Chondrocyte (in vitro differentiated cells): ENCODE data around the gene ITPK1. TPM values are rescaled to one million over a fixed set of nuclear protein-coding genes. Genes with fewer than 3 reads are reported as not detected.

Experiments used
- DNase-seq: peaks from one replicate; pipeline ENCODE4 v3.0.0; 2021; ENCODE audit warnings: mixed read lengths, low spot score
- H3K27ac Mint-ChIP-seq: one replicate; pipeline ENCODE4 v1.8.0; 2021; ENCODE audit warnings: mild to moderate bottlenecking, moderate library complexity, mixed read lengths; ENCODE audit not compliant: unreplicated experiment
- H3K27me3 Mint-ChIP-seq: 2 replicates; pipeline ENCODE4 v1.8.0; 2021; ENCODE audit warnings: low read depth, mixed read lengths
- H3K36me3 Mint-ChIP-seq: 2 replicates; pipeline ENCODE4 v1.8.0; 2021; ENCODE audit warnings: low read depth, mixed read lengths
- H3K4me1 Mint-ChIP-seq: 2 replicates; pipeline ENCODE4 v1.8.0; 2021; ENCODE audit warnings: low read depth, mild to moderate bottlenecking, mixed read lengths
- H3K4me3 Mint-ChIP-seq: one replicate; pipeline ENCODE4 v1.8.0; 2021; ENCODE audit warnings: mild to moderate bottlenecking, moderate library complexity, mixed read lengths; ENCODE audit not compliant: unreplicated experiment
- H3K9me3 Mint-ChIP-seq: 2 replicates; pipeline ENCODE4 v1.8.0; 2021; ENCODE audit warnings: low read depth, mixed read lengths
- CTCF ChIP-seq: fragments of 200-600 bp; sonication (generic); IDR thresholded peaks from 2 replicates; pipeline ENCODE4 v1.5.0; 2021; ENCODE audit warnings: antibody characterized with exemption, mild to moderate bottlenecking, moderate library complexity
- total RNA-seq: library from RNA; stranded (reverse); gene quantifications from 3 replicates; pipeline ENCODE4 v1.2.1, GENCODE V29; 2021

ITPK1 gene
- total RNA-seq, 1 donor from 2014 or later: 27.7 TPM

- no peak overlapping the region for H3K27ac Mint-ChIP-seq
- no peak overlapping the region for H3K4me3 Mint-ChIP-seq
- H3K27me3 Mint-ChIP-seq: no peaks in the 10 kb centered on the region
- no peak for TF ChIP-seq CTCF
- DNase-seq: no peak
- H3K36me3 Mint-ChIP-seq: no peaks in the 10 kb centered on the region
- peaks cover 23% of the 10 kb centered on the region for H3K4me1 Mint-ChIP-seq
- no peaks in the 10 kb centered on the region for H3K9me3 Mint-ChIP-seq
Observed at GRCh38 chr14:93090826-93091555, 24.7 kb downstream of the ITPK1 start.

GRCh38 chr14:93089521-93090269 lies 26.0 kb downstream of the ITPK1 start:
- no peaks in the 10 kb centered on the region for H3K9me3 Mint-ChIP-seq
- TF ChIP-seq CTCF: no peak
- no peak for DNase-seq
- H3K36me3 Mint-ChIP-seq: no peaks in the 10 kb centered on the region
- H3K27me3 Mint-ChIP-seq: no peaks in the 10 kb centered on the region
- H3K4me1 Mint-ChIP-seq: peaks cover 25% of the 10 kb centered on the region
- H3K27ac Mint-ChIP-seq: no peak overlapping the region
- H3K4me3 Mint-ChIP-seq: no peak overlapping the region

- no peak for TF ChIP-seq CTCF
- Mint-ChIP-seq H3K36me3 (no peaks in the 10 kb centered on the region), H3K27me3 (no peaks in the 10 kb centered on the region), H3K4me1 (peaks cover 25% of the 10 kb centered on the region), H3K27ac (no peak overlapping the region), H3K9me3 (no peaks in the 10 kb centered on the region), H3K4me3 (no peak overlapping the region)
- DNase-seq: no peak
Observed at GRCh38 chr14:93086441-93087055, 29.2 kb downstream of the ITPK1 start.

GRCh38 chr14:93085911-93086310 lies 29.8 kb downstream of the ITPK1 start:
- Mint-ChIP-seq H3K4me3 (no peak overlapping the region), H3K9me3 (no peaks in the 10 kb centered on the region), H3K27ac (no peak overlapping the region), H3K4me1 (peaks cover 19% of the 10 kb centered on the region), H3K27me3 (no peaks in the 10 kb centered on the region), H3K36me3 (no peaks in the 10 kb centered on the region)
- no peak for TF ChIP-seq CTCF
- no peak for DNase-seq
